GM19372 (cell line): Measurements from ENCODE around the gene TIMP2.
"Not testable (repeated sequence)": the region's sequence is repeated elsewhere in the genome, so short reads cannot be mapped to it uniquely, and the experiment has no call there.

Experiments used
- ATAC-seq: cut with Tn5 transposase; IDR thresholded peaks from one replicate; pipeline ENCODE4 v1.9.1; 2021; ENCODE audit warnings: mild to moderate bottlenecking, low read depth, moderate library complexity; ENCODE audit not compliant: unreplicated experiment

TIMP2 gene

GRCh38 chr17:78933959-78934568, 8.9 kb upstream of the TIMP2 start:
- ATAC-seq = no peak

GRCh38 chr17:78933025-78933958, 8.1 kb upstream of the TIMP2 start:
- no peak for ATAC-seq

- ATAC-seq = no peak
These were observed 5.0 kb upstream of the TIMP2 start for GRCh38 chr17:78929908-78930775.

- no peak for ATAC-seq
These were observed 722 bp upstream of the TIMP2 start for GRCh38 chr17:78925662-78926555.

GRCh38 chr17:78924481-78925151, 571 bp downstream of the TIMP2 start:
- ATAC-seq = no peak

- ATAC-seq = no peak
These were observed 1.3 kb downstream of the TIMP2 start for GRCh38 chr17:78923660-78924453.

- no peak for ATAC-seq
These were observed 2.2 kb downstream of the TIMP2 start for GRCh38 chr17:78922816-78923498.

- ATAC-seq = no peak
These were observed 3.7 kb downstream of the TIMP2 start for GRCh38 chr17:78921437-78921971.

- no peak for ATAC-seq
These were observed 4.7 kb downstream of the TIMP2 start for GRCh38 chr17:78920528-78920927.

- no peak for ATAC-seq
These were observed 5.2 kb downstream of the TIMP2 start for GRCh38 chr17:78919861-78920450.

- ATAC-seq = no peak
These were observed 6.2 kb downstream of the TIMP2 start for GRCh38 chr17:78918979-78919378.

GRCh38 chr17:78917451-78918275, 7.5 kb downstream of the TIMP2 start:
- ATAC-seq = no peak

GRCh38 chr17:78915872-78916632, 9.1 kb downstream of the TIMP2 start:
- ATAC-seq = no peak

- ATAC-seq = no peak
These were observed 12.1 kb downstream of the TIMP2 start for GRCh38 chr17:78913115-78913514.

GRCh38 chr17:78912082-78912481, 13.1 kb downstream of the TIMP2 start:
- no peak for ATAC-seq

- ATAC-seq = not testable (repeated sequence)
These were observed 13.6 kb downstream of the TIMP2 start for GRCh38 chr17:78911543-78911942.
